Tongue (tissue), 2 donors: ENCODE results near the gene PEX26. TPM values are rescaled to one million over a fixed set of nuclear protein-coding genes. Genes with fewer than 3 reads are reported as not detected.
"Not testable (repeated sequence)": the region's sequence is repeated elsewhere in the genome, so short reads cannot be mapped to it uniquely, and the experiment has no call there.

Source experiments
- DNase-seq: peaks from one replicate; pipeline ENCODE4 v3.0.0-alpha.2; 2015
- total RNA-seq: library from RNA; depleted of rRNA; stranded (reverse); fragments of >200 nt; gene quantifications from one replicate; pipeline ENCODE4 v1.2.3, GENCODE V29; 2014

Gene PEX26
- total RNA-seq, 1 donor from 2014 or later, result 18.1 TPM

DNA sequence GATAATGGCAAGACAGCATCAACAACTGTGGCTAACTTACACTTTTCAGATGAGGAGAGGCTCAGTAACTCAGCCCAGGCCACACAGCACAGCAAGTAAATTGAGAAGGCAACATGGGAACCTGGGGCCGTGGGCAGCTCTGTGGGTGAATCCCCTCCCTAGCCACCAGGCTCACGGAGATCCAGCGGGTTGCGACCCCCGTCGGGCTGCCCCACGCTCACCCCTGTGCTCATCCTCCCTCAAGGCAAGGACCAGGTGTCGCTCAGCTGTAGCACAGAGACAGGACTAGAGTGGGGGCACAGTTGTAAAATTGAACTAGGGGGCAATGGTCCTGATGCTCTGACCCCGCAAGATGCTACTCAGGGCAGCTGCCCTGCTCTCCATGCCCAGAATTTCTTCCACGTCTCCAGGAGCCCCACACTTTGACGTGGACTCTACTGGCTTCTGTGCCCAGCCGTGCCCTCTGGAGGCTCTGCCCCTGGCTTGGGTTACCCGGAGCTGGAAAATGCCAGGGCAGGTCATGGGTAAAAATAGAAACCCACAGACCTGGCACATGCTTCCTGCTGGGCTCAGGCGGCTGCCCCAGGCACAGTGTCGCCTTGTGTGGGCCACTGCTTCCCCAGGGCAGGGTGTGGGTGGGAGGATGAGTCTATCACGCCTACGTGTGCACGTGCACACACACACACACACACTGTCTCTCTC lies 41.8 kb downstream of the PEX26 start:
- DNase-seq, result peak; percentile 21

DNA sequence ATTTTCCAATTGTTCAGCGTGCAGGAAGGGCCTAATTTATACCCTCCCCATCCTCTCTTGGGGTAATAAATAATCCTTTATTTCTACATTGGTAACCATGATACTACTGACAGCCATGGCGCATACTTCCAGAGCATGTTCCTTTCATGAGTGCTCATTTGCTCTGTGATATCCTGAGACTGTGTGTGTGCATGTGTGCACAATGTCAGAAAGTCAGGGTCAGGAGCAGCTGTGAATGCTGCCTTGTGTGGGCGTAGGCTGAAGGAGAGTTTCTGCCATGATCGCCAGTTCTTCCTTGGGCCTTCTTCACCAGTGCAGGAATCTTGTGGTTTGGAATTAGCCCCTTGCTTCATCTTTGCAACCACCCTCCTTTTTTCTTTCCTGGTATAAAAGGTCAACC lies 43.1 kb downstream of the PEX26 start:
- no peak for DNase-seq

GRCh38 chr22:18121506-18121905 lies 43.7 kb downstream of the PEX26 start:
- DNase-seq, result no peak

DNA sequence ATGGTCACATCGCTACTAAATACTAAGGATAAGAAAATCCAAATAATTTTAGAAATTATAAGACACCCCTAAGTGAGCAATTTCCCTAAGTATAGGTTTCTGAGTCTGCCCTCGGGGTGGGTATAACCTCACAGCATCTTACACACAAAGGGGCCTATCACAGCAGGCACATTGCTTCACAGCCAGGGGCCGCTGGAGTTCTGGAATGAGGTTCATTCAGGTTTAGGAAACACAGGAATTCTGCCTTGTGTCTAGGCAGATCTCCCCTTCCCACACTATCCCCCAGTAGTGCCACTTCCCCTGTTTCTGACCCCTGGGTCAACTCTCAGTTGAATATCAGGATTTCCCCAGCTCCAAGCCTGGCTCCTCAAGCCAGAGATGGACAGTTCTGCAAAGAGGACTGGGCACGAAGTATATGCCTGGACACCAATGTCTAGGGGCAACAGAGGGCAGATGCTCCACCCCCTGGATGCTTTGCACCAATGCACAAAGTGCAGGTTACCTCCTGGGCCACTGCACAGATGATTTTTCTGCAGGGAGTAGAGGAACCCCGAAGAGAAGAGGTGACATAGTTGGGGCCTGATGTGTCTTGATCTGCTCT lies 44.3 kb downstream of the PEX26 start:
- DNase-seq, result no peak

DNA sequence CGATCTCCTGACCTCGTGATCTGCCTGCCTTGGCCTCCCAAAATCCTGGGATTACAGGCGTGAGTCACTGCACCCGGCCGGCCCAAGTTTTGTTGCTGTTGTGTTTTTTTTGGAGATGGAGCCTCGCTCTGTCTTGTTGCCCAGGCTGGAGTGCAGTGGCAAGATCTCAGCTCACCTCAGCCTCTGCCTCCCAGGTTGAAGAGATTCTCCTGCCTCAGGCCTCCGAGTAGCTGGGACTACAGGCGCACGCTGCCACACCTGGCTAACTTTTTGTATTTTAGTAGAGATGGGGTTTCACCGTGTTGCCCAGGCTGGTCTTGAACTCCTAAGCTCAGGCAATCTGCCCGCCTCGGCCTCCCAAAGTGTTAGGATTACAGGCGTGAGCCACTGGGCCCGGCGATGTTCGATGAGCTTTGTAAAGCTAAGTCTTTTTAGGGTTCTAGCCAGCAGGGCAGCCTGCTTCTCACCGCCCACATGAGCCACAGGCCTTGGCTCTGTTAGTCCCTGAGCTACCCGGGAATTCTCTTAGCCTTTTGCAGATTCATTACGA lies 45.8 kb downstream of the PEX26 start:
- not testable (repeated sequence) for DNase-seq

DNA sequence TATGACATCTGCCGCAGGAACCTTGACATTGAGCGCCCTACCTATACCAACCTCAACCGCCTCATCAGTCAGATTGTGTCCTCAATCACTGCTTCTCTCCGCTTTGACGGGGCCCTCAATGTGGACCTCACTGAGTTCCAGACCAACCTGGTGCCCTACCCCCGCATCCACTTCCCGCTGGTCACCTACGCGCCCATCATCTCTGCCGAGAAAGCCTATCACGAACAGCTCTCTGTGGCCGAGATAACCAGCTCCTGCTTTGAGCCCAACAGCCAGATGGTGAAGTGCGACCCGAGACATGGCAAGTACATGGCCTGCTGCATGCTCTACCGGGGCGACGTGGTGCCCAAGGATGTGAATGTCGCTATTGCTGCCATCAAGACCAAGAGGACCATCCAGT lies 48.8 kb downstream of the PEX26 start:
- no peak for DNase-seq

- no peak for DNase-seq
These were observed 52.2 kb downstream of the PEX26 start for GRCh38 chr22:18130018-18130417.

DNA sequence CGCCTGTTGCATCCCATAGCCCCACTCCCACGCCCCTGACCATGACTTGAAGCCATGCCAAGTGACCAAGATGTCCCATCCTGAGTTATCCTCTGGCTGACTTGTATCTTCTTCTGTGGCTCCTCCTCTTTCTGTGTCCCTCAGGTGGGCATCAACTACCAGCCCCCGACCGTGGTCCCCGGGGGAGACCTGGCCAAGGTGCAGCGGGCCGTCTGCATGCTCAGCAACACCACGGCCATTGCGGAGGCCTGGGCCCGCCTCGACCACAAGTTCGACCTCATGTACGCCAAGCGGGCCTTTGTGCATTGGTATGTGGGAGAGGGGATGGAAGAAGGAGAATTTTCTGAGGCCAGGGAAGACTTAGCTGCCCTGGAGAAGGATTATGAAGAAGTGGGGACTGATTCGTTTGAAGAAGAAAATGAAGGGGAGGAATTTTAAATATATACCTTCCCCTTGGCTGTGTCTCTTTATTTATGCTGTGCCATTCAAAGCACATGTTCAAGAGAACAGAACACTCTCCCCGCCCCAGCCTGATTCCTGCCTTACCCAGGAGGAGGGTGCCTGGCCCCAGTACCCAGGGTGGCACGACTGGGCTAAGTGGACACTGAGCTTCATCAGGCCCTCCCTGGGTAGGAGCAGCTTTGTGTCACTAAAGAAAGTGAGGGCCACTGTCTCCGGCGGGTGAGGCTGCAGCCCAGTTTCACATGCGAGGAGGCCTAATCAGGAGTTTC lies 53.1 kb downstream of the PEX26 start:
- DNase-seq, result no peak

- no peak for DNase-seq
These were observed 55.7 kb downstream of the PEX26 start for GRCh38 chr22:18133452-18133851.

- no peak for DNase-seq
These were observed 59.0 kb downstream of the PEX26 start for GRCh38 chr22:18136563-18137320.

DNA sequence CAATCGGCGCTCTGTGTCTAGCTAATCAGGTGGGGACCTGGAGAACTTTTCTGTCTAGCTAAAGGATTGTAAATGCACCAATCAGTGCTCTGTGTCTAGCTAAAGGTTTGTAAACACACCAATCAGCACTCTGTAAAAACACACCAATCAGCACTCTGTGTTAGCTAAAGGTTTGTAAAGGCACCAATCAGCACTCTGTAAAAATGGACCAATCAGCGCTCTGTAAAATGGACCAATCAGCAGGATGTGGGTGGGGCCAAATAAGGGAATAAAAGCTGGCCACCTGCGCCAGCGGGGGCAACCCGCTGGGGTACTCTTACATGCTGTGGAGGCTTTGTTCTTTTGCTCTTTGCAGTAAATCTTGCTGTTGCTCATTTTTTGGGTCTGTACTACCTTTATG lies 63.2 kb downstream of the PEX26 start:
- DNase-seq, result not testable (repeated sequence)

- no peak for DNase-seq
These were observed 66.3 kb downstream of the PEX26 start for GRCh38 chr22:18144105-18144504.

GRCh38 chr22:18145676-18146388 lies 68.0 kb downstream of the PEX26 start:
- DNase-seq, result no peak

- DNase-seq, result no peak
These were observed 68.6 kb downstream of the PEX26 start for GRCh38 chr22:18146389-18146753.

GRCh38 chr22:18147791-18148190 lies 70.0 kb downstream of the PEX26 start:
- no peak for DNase-seq

DNA sequence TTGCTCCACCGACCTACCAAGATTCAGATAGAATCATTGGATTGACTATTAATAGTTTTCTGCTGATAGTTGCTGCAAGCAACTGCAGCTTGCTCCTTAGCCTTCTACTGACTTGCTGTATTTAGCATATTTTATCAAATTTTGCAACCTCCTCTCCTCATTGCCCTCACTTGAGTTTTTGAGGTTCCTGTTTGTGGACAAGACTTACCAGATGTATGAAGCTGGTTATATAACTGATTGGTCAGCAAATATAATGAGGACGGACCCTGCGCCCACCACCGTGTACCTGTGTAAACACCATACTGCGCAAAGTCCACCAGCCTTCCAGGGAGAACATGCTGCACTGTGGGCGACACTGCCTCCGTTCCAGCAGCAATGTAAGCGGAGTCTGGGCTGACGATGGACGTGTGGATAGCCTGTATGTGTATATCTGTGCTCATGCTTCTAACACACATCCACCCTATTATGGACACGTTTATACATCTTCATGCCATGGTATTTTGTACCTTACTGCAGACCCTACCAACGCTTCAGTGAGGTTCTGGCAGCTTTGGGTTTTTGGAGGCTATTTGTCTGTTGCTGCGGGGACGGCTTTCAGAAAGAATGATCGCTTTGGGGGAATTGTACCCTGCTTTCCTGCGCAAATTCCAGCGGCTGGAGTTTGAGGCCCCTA lies 70.6 kb downstream of the PEX26 start:
- no peak for DNase-seq

DNA sequence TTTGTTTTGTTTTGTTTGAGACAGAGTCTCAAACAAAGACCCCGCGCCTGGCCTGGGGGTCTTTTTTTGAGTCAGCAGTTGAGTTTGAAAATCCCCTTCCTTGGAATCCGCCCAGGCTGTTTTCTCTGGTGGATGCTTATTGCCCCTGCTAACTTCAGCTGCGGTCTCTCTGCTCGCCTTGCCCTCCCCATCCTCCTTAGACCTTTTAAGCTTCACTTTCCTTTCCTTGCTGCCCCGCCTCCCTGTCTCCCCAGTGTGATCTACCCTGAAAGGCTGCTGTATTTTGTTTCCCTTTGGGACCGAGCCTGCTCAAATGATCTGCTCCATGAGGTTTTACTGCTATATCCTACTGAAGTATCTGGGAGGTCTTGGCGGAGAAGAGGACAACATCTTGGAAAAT lies 74.7 kb downstream of the PEX26 start:
- DNase-seq, result no peak

DNA sequence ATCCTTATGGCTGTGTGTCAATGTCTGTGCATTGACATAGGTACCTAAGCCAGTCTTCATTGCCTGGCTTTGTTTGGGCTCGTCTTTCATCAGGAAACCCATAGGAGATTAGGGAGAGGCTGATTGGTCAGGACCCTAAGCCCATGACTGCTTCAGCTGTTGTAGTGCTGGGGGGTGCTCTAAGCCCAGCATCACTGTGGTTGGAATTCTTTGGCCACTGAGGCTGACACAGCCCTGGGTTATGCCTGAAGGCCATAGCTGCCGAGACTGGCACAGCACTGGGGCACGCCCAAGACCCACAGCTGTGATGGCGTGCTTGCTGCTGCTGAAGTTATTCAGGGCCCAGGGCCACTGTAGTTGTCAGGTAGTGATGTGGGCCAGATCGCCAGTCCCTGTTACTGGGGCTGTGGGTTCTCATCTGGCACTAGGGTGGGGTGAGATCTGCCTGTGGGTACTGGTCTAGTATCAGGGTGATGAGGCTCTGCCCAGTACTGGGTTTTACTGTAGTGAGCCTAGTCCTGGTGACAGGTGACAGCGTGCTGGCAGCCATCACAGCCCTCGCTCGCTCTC lies 77.1 kb downstream of the PEX26 start:
- DNase-seq, result no peak
